ENCODE data around the gene POC1B.

The POC1B gene

GRCh38 chr12:89414851-89415250 is 111.0 kb downstream of the POC1B start:
- no peak for DNase-seq

GRCh38 chr12:89414322-89414721 is 111.5 kb downstream of the POC1B start:
- DNase-seq: no peak

- no peak for DNase-seq
These were observed 112.6 kb downstream of the POC1B start for GRCh38 chr12:89413234-89413633.

GRCh38 chr12:89412665-89413064 is 113.2 kb downstream of the POC1B start:
- no peak for DNase-seq

- no peak for DNase-seq
These were observed 114.0 kb downstream of the POC1B start for GRCh38 chr12:89411846-89412245.

GRCh38 chr12:89411234-89411633 is 114.6 kb downstream of the POC1B start:
- no peak for DNase-seq

- DNase-seq: no peak
These were observed 120.1 kb downstream of the POC1B start for GRCh38 chr12:89405626-89406345.

- no peak for DNase-seq
These were observed 124.3 kb downstream of the POC1B start for GRCh38 chr12:89401433-89402058.

- no peak for DNase-seq
These were observed 125.4 kb downstream of the POC1B start for GRCh38 chr12:89400415-89400814.

- no peak for DNase-seq
These were observed 130.1 kb downstream of the POC1B start for GRCh38 chr12:89395712-89396111.

GRCh38 chr12:89393551-89394121 is 132.2 kb downstream of the POC1B start:
- no peak for DNase-seq

GRCh38 chr12:89392391-89392790 is 133.5 kb downstream of the POC1B start:
- no peak for DNase-seq

GRCh38 chr12:89391726-89392336 is 134.0 kb downstream of the POC1B start:
- no peak for DNase-seq

- peak; percentile 33 for DNase-seq
These were observed 134.8 kb downstream of the POC1B start for GRCh38 chr12:89390802-89391673.

- DNase-seq: peak; percentile 35
These were observed 135.8 kb downstream of the POC1B start for GRCh38 chr12:89389755-89390661.

GRCh38 chr12:89386138-89386537 is 139.7 kb downstream of the POC1B start:
- no peak for DNase-seq

GRCh38 chr12:89384807-89385206 is 141.0 kb downstream of the POC1B start:
- no peak for DNase-seq

- DNase-seq: no peak
These were observed 141.6 kb downstream of the POC1B start for GRCh38 chr12:89384050-89384758.

GRCh38 chr12:89383235-89384049 is 142.4 kb downstream of the POC1B start:
- DNase-seq: no peak

GRCh38 chr12:89382328-89382727 is 143.5 kb downstream of the POC1B start:
- DNase-seq: no peak

All from stimulated activated CD8-positive, alpha-beta memory T cell treated with anti-CD3 and anti-CD28 coated beads, Interleukin-4, amount 100 ng/mL, for 48 hours (primary cell).